ENCODE measurements around the gene PSKH1. TPM values are rescaled to one million over a fixed set of nuclear protein-coding genes. Genes with fewer than 3 reads are reported as not detected.

PSKH1 gene
- total RNA-seq, 2 experiments from 2014 or later, result 11.4 to 13.3 TPM

DNA sequence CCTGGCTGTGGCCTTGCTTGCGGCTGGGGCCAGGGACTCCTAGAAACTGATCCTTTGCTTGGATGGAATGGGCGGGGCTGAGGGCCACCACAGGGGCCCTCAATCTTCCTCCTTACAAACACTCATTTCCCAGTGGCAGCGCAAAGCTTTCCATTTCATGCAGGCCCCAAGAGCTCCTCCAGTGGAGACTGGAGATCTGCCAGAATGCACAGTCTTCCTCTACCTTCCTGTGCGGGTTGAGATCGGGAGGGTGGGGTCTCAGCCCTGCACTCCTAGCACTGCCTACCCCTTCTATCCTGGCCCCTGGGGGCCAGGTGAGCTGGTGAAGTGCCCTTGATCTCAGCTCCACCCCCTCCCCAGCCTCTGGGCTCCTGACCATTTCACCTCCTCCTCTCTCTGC, 6.7 kb upstream of the PSKH1 start:
- no peak overlapping the region for H3K4me3 ChIP-seq (ENCODE audit: low read length)
- no peaks in the 10 kb centered on the region for H3K4me1 Mint-ChIP-seq (ENCODE audit: low read depth)
- ChIA-PET POLR2A (interaction anchor here (0.9 to 1.4 kb wide), 3 partner anchors 10 to 97 kb away, joined by 3 to 4 read pairs (median 4); no protein-coding TSS in a partner anchor), CTCF (interaction anchor here (1.2 kb wide), 1 partner anchor 70 kb away, joined by 5 read pairs; no protein-coding TSS in a partner anchor)
- ATAC-seq (ENCODE audit: poor library complexity) (no peak), DNase-seq (no peak)
- no peaks in the 10 kb centered on the region for H3K27me3 ChIP-seq (ENCODE audit: control insufficient read depth in 1 of 2, insufficient read depth in 2 of 2, low read length in 2 of 2)
- H3K27me3 Mint-ChIP-seq, result no peaks in the 10 kb centered on the region
- peaks cover 48% of the 10 kb centered on the region for H3K36me3 ChIP-seq (ENCODE audit: insufficient read depth, low read length)
- TF ChIP-seq, protein P1, sequence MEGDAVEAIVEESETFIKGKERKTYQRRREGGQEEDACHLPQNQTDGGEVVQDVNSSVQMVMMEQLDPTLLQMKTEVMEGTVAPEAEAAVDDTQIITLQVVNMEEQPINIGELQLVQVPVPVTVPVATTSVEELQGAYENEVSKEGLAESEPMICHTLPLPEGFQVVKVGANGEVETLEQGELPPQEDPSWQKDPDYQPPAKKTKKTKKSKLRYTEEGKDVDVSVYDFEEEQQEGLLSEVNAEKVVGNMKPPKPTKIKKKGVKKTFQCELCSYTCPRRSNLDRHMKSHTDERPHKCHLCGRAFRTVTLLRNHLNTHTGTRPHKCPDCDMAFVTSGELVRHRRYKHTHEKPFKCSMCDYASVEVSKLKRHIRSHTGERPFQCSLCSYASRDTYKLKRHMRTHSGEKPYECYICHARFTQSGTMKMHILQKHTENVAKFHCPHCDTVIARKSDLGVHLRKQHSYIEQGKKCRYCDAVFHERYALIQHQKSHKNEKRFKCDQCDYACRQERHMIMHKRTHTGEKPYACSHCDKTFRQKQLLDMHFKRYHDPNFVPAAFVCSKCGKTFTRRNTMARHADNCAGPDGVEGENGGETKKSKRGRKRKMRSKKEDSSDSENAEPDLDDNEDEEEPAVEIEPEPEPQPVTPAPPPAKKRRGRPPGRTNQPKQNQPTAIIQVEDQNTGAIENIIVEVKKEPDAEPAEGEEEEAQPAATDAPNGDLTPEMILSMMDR (IDR thresholded peaks at IDR 0.05), result no peak
- H3K27ac Mint-ChIP-seq, result no peak overlapping the region
- intact Hi-C loops (cut with DNase I, micrococcal nuclease), result no loop called here
- H3K9me3 ChIP-seq (ENCODE audit: control insufficient read depth in 1 of 2, insufficient read depth in 1 of 2, low read length in 2 of 2), result no peaks in the 10 kb centered on the region
- H3K4me1 ChIP-seq (ENCODE audit: insufficient read depth, low read length), result no peaks in the 10 kb centered on the region
- H3K9me3 Mint-ChIP-seq, result no peaks in the 10 kb centered on the region
- peaks cover 48% of the 10 kb centered on the region for H3K36me3 Mint-ChIP-seq (ENCODE audit: low read depth)
- no peak overlapping the region for H3K4me3 Mint-ChIP-seq
- H3K27ac ChIP-seq (ENCODE audit: low read depth in 1 of 2, low read length in 2 of 2), result no peak overlapping the region

DNA sequence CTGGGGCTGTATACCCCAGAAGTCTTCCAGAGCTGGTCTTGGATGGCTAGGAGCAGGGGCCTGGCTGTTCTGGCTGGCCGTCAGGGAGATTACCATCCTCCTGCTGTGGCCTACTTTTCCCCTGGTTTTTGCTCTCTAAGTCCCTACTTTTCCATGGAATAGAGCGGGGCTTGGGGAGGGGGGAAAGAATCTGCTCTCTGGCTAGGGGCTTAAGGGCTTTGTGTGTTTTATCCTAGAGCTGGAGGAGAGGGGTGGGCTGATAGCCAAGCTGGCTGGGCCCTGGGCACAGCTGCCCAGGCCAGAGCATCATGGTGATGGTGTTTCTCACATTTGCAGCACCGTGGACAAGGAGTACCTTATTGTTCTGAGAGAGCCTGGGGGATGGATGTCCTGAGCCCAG, 4.7 kb upstream of the PSKH1 start:
- no peak overlapping the region for H3K4me3 Mint-ChIP-seq
- no peaks in the 10 kb centered on the region for H3K9me3 ChIP-seq (ENCODE audit: control insufficient read depth in 1 of 2, insufficient read depth in 1 of 2, low read length in 2 of 2)
- DNase-seq (no peak), ATAC-seq (ENCODE audit: poor library complexity) (no peak)
- H3K36me3 ChIP-seq (ENCODE audit: insufficient read depth, low read length), result peaks cover 28% of the 10 kb centered on the region
- POLR2A ChIA-PET, result no interaction called here
- H3K9me3 Mint-ChIP-seq, result no peaks in the 10 kb centered on the region
- no peak overlapping the region for H3K4me3 ChIP-seq (ENCODE audit: low read length)
- no peaks in the 10 kb centered on the region for H3K27me3 Mint-ChIP-seq
- TF ChIP-seq, protein P1 (IDR thresholded peaks at IDR 0.05), result no peak
- no peaks in the 10 kb centered on the region for H3K27me3 ChIP-seq (ENCODE audit: control insufficient read depth in 1 of 2, insufficient read depth in 2 of 2, low read length in 2 of 2)
- CTCF ChIA-PET, result interaction anchor here (1.0 to 2.4 kb wide), 2 partner anchors 72 kb away, joined by 4 to 6 read pairs; no protein-coding TSS in a partner anchor
- no peak overlapping the region for H3K27ac ChIP-seq (ENCODE audit: low read depth in 1 of 2, low read length in 2 of 2)
- intact Hi-C loops (cut with DNase I, micrococcal nuclease), result no loop called here
- no peak overlapping the region for H3K27ac Mint-ChIP-seq
- peaks cover under 1% of the 10 kb centered on the region for H3K4me1 ChIP-seq (ENCODE audit: insufficient read depth, low read length)
- H3K36me3 Mint-ChIP-seq (ENCODE audit: low read depth), result peaks cover 34% of the 10 kb centered on the region
- peaks cover 8% of the 10 kb centered on the region for H3K4me1 Mint-ChIP-seq (ENCODE audit: low read depth)

DNA sequence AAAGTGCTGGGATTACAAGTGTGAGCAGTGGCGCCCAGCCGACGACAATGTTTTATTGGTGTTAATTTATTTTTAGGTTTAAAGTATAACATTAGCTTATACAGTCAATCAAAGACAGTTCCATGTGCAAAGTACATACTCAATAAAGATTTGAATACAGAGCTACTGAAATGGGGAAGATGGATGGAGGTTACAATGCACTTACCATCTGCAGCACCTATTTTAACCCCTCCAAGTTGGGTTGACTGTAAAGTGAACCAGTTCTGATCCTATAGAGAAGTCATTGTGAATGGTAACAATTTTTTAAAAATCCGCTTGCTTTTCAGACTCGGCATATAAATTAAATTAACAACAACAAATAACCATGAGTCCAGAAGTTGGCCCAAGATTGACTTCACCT, 679 bp upstream of the PSKH1 start:
- Histone ChIP-seq H3K9me3 (ENCODE audit: control insufficient read depth in 1 of 2, insufficient read depth in 1 of 2, low read length in 2 of 2) (no peaks in the 10 kb centered on the region), H3K4me3 (ENCODE audit: low read length) (peak overlapping the region; percentile 83), H3K4me1 (ENCODE audit: insufficient read depth, low read length) (peaks cover 29% of the 10 kb centered on the region), H3K27ac (ENCODE audit: low read depth in 1 of 2, low read length in 2 of 2) (peak overlapping the region in 1 of 2 donors; percentile 13), H3K27me3 (ENCODE audit: control insufficient read depth in 1 of 2, insufficient read depth in 2 of 2, low read length in 2 of 2) (no peaks in the 10 kb centered on the region), H3K36me3 (ENCODE audit: insufficient read depth, low read length) (no peaks in the 10 kb centered on the region)
- TF ChIP-seq, protein P1 (IDR thresholded peaks at IDR 0.05), result no peak
- DNase-seq, result no peak
- no peaks in the 10 kb centered on the region for H3K9me3 Mint-ChIP-seq
- peak overlapping the region; percentile 94 for H3K27ac Mint-ChIP-seq
- POLR2A ChIA-PET, result interaction anchor here (0.7 to 2.2 kb wide), 13 partner anchors 9 to 192 kb away, joined by 3 to 16 read pairs (median 4); partner anchors contain the start of genes NFATC3, PSMB10, RANBP10 and TSNAXIP1
- no peak for ATAC-seq (ENCODE audit: poor library complexity)
- intact Hi-C loops (cut with DNase I, micrococcal nuclease), result loop anchor here (2.0 to 5.0 kb wide), 5 partner anchors 20 to 50 kb away; partner anchors contain the start of genes CENPT (in 1 of the 2), EDC4 (in 1 of the 2), NUTF2 (in 1 of the 2) and PSMB10 (in 1 of the 2)
- H3K4me1 Mint-ChIP-seq (ENCODE audit: low read depth), result peaks cover 34% of the 10 kb centered on the region
- H3K36me3 Mint-ChIP-seq (ENCODE audit: low read depth), result peaks cover 15% of the 10 kb centered on the region
- peak overlapping the region; percentile 93 for H3K4me3 Mint-ChIP-seq
- CTCF ChIA-PET, result interaction anchor here (0.9 to 1.7 kb wide), 2 partner anchors 9 to 76 kb away, joined by 4 to 10 read pairs; no protein-coding TSS in a partner anchor
- H3K27me3 Mint-ChIP-seq, result no peaks in the 10 kb centered on the region

Measured in CD4-positive, alpha-beta T cell (primary cell).